ENCODE data around the gene CSNK2A3. TPM values are rescaled to one million over a fixed set of nuclear protein-coding genes. Genes with fewer than 3 reads are reported as not detected.

Gene CSNK2A3
- total and polyA plus RNA-seq, 8 donors = 0.19 to 1.1 (median 0.54) TPM; not detected in 1

- WGBS, 2 donors = 33 to 36% methylated on average over 3 of the region's 3 CpGs
- Histone ChIP-seq H3K27me3 (no peaks in the 10 kb centered on the region), H3K9me3 (no peaks in the 10 kb centered on the region), H3K4me1 (no peaks in the 10 kb centered on the region), H3K36me3 (no peaks in the 10 kb centered on the region), H3K4me3 (no peak overlapping the region), H3K27ac (no peak overlapping the region)
- DNase-seq (no peak), FAIRE-seq (no peak), ATAC-seq (no peak)
- no peak for TF ChIP-seq CTCF (IDR thresholded peaks at IDR 0.05)
- intact Hi-C loops (cut with DNase I) = no loop called here
Measured at GRCh38 chr11:11380883-11381282, 27.8 kb upstream of the CSNK2A3 start.

- ATAC-seq (no peak), DNase-seq (no peak), FAIRE-seq (no peak)
- intact Hi-C loops (cut with DNase I) = no loop called here
- no peak for TF ChIP-seq CTCF (IDR thresholded peaks at IDR 0.05)
- no peaks in the 10 kb centered on the region for H3K9me3 ChIP-seq
- no peaks in the 10 kb centered on the region for H3K27me3 ChIP-seq
- no peak overlapping the region for H3K27ac ChIP-seq
- H3K4me1 ChIP-seq = no peaks in the 10 kb centered on the region
- no peak overlapping the region for H3K4me3 ChIP-seq
- WGBS, 2 donors = 83 to 84% methylated on average over 2 of the region's 2 CpGs
- no peaks in the 10 kb centered on the region for H3K36me3 ChIP-seq
Measured at GRCh38 chr11:11380340-11380739, 27.3 kb upstream of the CSNK2A3 start.

GRCh38 chr11:11379661-11380060 lies 26.6 kb upstream of the CSNK2A3 start:
- Histone ChIP-seq H3K4me1 (no peaks in the 10 kb centered on the region), H3K27ac (no peak overlapping the region), H3K9me3 (no peaks in the 10 kb centered on the region), H3K36me3 (no peaks in the 10 kb centered on the region), H3K4me3 (no peak overlapping the region), H3K27me3 (no peaks in the 10 kb centered on the region)
- 86 to 95% methylated on average over 3 of the region's 3 CpGs for WGBS, 2 donors
- FAIRE-seq = no peak
- DNase-seq = no peak
- no peak for TF ChIP-seq CTCF (IDR thresholded peaks at IDR 0.05)
- intact Hi-C loops (cut with DNase I) = no loop called here
- no peak for ATAC-seq

- no peak overlapping the region for H3K4me3 ChIP-seq
- no peaks in the 10 kb centered on the region for H3K27me3 ChIP-seq
- FAIRE-seq = no peak
- no peak for ATAC-seq
- TF ChIP-seq CTCF (IDR thresholded peaks at IDR 0.05) = no peak
- H3K36me3 ChIP-seq = no peaks in the 10 kb centered on the region
- DNase-seq = no peak
- WGBS, 2 donors = 79 to 84% methylated on average over 8 of the region's 8 CpGs
- H3K9me3 ChIP-seq = no peaks in the 10 kb centered on the region
- intact Hi-C loops (cut with DNase I) = no loop called here
- H3K27ac ChIP-seq = no peak overlapping the region
- no peaks in the 10 kb centered on the region for H3K4me1 ChIP-seq
Measured at GRCh38 chr11:11378184-11378940, 25.3 kb upstream of the CSNK2A3 start.

GRCh38 chr11:11374358-11375148 lies 21.5 kb upstream of the CSNK2A3 start:
- FAIRE-seq = no peak

More at GRCh38 chr11:11374358-11375148, 21.5 kb upstream of the CSNK2A3 start:
- Histone ChIP-seq H3K36me3 (no peaks in the 10 kb centered on the region), H3K4me1 (no peaks in the 10 kb centered on the region), H3K27me3 (no peaks in the 10 kb centered on the region), H3K27ac (no peak overlapping the region), H3K9me3 (no peaks in the 10 kb centered on the region), H3K4me3 (no peak overlapping the region)
- ATAC-seq (no peak), DNase-seq (no peak)
- 69 to 73% methylated on average over 7 of the region's 7 CpGs for WGBS, 2 donors
- TF ChIP-seq CTCF (IDR thresholded peaks at IDR 0.05) = no peak
- intact Hi-C loops (cut with DNase I) = no loop called here

Measured in pancreas (tissue), 10 donors.